NB4 (cell line): ENCODE results near the gene CCDC198.

ENCODE experiments used
- CTCF ChIP-seq: IDR thresholded peaks from one replicate; pipeline ENCODE4 v1.5.1; 2012; ENCODE audit warnings: low read depth, low read length
- POLR2A ChIP-seq: IDR thresholded peaks from 2 replicates; pipeline ENCODE4 v1.6.1; 2011; ENCODE audit warnings: mild to moderate bottlenecking; ENCODE audit not compliant: insufficient read length; ENCODE audit errors: extremely low read depth

GRCh38 chr14:57493467-57494181, at the start of gene CCDC198:
- TF ChIP-seq POLR2A (no peak), CTCF (no peak)
